Measurements from ENCODE around the gene CELF4.

CELF4 gene

DNA sequence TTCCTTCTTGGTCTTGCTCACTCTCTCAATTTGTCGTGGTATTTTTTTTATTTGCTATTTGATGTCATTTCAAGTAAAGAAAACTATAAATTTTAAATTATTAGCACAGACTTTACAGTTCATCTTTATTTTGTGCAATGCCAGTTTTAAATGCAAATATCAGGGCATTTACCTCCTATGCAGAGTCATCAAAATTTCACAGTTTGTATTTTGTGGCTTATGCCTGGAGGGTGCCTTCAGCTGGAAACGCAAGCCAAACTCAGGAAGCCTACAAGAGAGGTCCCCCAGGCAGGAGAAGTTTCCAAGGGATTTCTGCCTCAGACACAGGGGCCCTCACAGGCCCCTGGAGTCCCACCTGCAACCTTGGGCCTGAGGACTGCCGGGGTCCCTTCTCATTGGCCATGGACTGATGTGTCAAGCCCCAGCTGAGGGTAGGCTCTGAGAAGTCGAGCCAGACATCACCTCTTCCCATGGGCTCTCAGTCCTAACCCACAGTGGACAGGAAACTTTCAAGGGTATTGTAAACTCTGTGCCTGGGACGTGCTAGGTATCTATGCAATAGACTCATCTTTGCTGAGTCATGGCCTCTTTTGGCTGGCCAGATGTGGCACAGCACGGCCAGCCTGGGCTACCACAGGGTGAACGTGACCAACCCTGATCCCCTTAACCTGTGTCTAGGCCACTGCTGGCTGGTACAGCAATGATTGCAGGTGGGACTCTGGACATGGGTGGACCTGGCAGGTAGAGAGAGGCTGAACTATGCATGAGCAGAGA is 236.5 kb downstream of the CELF4 start:
- DNase-seq (ENCODE audit: low read depth in 3 of 3, low spot score in 1 of 3) = no peak

DNA sequence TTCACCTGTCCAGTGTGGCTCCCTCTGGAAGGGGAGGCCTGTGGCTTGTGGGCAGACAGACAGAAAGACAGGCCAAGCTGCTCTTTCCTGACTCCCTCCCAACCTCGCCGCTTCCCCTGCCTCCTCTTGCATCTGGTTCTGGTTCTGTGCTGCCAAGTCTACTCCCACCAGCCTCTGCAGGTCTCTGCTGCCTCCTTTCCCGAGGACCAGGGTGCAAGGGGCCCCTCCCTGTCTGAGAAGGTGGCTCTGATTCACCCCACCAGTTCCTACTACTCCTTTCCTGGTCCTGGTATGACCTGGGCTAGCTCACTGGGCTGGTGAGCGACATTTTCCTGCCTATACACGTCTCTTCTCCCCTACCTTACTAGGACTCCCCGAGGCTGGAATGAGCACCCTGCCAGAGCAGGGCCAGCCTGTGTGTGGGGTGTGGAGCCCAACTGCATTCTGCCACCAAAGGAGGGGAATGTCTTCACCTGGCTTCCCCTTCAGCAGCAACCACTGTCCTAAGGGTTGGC is 238.5 kb downstream of the CELF4 start:
- DNase-seq (ENCODE audit: low read depth in 3 of 3, low spot score in 1 of 3) = no peak

DNA sequence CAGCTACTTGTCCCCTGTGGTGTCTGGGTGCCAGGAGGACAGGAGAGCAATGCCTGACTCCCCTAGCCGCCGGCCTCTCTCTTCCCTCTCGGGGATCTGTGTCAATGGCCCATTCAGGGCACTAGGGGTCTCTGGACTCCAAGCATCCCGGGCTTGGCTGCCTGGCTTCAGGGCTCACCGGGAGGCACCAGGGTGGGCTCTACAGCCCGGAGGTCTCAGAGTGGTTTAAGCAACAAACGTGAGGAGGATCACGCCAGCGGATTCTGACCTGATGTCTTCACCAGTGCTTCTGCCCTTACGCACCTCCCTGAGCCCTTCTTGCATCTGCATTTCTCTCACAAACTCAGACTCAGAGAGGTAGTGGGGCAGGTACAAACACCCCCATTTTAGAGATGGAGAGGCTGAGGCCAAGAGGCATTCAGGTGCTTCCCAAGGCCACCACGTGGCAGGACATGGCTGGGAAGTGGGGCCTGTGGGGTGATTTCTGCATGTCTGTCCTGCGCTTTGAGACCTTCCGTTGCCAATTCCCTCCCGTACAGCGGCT is 243.0 kb downstream of the CELF4 start:
- no peak for DNase-seq (ENCODE audit: low read depth in 3 of 3, low spot score in 1 of 3)

DNA sequence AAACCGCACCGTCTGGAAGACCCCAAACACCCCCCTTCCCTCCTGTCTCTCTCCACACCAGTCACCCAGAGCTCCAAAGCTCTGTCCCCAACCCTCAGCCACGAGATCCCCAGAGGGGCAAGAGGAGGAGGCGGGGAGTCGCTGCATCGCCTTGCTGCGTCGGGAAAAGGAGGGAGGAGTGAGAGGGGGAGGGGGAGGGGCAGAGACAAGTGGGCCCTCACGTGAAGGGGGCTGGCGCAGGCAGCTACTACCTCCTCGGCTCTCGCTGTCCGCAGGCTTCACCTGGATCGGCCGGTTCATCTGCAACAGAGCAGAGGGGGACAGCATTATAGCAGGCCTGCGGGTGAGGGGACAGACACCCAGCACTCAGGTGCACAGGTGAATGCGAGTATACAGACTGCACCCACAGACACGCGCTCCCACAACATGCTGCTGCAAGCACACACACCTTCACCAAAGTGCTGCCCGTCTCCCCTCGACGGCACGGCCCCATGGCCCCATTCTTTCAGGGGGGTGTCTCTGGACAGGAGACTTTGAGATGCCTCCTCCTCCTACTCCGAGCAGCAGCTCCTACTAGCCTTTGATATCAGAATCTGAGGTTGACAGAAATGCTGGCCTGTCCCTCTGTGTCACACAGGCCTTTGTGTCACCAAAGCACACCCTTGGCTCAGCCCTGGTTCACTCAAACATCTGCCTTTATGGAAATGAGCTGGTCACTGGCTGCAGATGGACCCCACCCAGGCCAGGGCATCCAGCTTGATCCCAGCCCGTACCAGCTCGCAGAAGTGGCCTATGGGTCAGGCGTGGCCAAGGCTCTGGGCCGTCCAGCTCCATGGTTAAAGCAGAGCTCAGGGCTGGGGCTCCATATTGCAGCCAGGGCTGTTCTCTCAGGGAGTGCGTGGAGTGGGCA is 243.8 kb downstream of the CELF4 start:
- DNase-seq (ENCODE audit: low read depth in 3 of 3, low spot score in 1 of 3) = no peak

DNA sequence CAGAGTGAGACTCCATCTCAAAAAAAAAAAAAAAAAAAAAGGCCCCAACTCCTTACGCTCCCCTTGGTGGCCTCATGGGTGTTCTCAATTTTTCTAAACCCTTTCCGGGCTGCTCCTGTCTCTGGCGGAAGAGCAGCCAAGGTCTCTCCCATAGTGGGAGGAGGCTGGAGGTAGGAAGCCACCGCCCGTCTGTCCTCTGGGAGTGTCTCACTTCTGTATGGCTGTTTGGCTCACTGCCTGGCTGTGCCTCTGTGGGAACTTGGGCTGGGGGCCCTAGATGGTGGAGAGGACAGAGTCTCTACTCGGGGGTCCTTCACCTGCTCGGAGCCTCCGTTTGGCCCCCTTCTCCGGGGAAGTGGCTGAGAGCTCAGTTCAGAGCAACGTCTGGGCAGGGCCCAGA is 245.3 kb downstream of the CELF4 start:
- DNase-seq (ENCODE audit: low read depth in 3 of 3, low spot score in 1 of 3) = no peak

DNA sequence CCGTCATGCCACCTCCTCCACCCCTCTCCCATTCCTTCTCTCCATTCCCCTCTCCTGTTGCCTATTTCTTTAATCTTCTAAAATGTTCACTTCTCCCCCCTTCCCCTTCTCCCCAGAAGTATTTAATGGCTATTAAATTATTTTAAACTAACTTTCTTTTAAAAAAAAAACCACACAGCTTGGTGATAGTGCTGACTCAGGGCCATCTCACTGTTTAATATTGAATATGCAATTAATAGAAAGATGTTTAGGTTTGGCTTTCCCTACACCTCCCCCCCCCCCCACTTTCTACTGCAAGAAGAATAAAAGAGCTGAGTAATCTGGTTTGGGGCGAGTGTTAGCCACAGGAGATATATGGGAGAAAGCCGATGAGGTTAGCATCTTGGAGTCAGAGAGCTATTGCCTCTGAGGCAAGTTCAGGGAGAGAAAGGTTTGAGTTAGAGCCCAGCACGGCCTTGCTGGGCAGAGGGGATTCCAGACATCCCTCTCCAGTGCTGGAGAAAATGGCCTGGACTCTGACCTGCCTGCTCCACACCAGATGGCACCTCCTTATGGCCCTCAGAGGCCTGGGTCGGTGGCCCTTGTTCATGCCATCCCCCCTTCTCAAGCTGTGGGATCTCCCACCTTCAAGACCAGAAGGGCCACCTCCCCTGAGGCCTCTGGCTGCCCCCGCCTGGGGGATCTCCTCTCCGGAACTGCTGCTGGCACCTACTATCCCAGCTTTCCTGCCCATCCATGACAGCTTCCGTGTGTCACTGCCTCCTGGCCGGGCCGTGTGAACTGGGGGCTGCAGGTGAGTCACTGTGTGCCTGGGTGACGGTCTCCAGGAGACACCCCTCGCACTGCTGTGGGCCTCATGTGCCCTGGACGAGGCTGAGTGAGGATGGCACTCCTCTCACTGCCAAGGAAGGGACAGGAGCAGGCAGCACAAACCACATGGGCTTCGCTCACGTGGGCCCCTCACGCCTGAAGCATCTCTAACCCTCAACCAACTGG is 246.9 kb downstream of the CELF4 start:
- DNase-seq (ENCODE audit: low read depth in 3 of 3, low spot score in 1 of 3) = no peak

DNA sequence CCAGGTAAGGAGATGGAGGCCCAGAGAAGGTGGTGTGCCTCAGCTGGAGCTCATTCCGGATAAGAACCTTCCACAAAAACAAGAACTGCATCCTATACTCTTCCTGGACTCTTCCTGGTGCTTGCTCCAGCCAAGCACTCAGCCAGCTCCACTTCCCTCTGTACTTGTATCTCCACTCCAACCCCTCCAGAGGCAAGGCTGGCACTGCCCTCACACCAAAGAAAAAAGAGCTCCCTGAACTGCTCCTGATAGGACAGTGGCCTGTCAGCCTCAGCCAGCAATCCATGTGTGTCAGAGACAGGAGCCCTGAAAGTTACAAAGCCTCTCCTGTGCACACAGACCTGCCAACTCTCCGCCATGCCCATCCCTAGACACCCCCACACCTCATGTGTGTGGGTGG is 248.1 kb downstream of the CELF4 start:
- DNase-seq (ENCODE audit: low read depth in 3 of 3, low spot score in 1 of 3) = no peak

DNA sequence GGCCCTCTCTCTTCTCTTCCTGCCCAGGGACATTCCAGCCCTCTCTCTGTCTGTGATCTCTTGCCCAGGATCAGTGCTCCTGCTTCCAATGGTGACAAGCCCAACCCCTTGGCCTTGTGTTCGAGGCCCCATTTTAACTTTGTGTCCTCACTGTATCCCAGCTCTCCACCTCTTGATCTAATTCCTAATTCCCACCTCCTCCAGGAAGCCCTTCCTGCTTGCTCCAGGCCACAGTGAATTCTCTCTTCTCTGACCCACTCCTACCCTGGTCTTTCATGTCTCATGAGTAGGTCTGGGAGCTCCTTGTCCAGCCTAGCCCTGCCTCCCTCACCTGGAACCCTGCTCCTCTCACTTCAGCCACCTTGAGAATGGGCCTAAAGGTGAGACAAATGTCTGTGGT is 249.1 kb downstream of the CELF4 start:
- no peak for DNase-seq (ENCODE audit: low read depth in 3 of 3, low spot score in 1 of 3)

DNA sequence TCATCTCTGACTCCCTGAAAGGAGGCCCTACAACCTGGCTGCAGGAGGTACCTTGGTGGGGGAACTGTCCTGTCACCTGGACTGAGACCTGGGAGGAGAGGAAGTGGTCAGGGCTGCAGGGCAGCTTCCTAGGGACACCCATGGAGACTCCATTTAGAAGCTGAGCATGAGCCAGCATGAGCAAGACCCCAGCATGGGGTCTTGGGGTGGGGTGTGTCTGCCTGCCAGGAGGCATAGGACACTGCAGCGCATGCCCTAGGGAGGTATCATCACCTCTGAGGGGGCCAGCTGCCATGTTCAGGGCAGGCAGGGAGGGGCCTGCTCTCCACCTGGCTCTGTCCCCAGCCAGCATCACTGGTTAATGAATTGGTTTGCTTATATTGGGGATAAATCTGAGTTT is 249.7 kb downstream of the CELF4 start:
- no peak for DNase-seq (ENCODE audit: low read depth in 3 of 3, low spot score in 1 of 3)

DNA sequence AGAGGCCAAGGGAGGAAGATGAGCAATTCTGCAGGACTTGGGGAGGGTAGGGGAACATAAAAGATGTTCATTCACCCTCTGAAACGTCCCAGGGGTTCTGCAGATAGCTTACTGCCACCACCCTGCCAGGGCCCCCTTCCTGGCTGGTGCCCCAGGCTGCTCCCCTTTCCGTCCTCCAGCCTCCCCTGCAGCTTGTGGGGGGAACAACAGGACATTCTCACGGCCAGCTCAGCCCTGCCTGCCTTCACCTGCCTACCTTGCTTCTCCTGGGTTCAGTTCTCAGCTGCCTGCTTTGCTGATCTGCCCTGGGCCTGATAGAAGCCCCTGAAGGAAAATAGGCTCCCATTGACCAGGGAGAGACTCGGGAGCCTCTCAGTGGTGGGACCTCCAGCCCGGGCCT is 251.1 kb downstream of the CELF4 start:
- no peak for DNase-seq (ENCODE audit: low read depth in 3 of 3, low spot score in 1 of 3)

DNA sequence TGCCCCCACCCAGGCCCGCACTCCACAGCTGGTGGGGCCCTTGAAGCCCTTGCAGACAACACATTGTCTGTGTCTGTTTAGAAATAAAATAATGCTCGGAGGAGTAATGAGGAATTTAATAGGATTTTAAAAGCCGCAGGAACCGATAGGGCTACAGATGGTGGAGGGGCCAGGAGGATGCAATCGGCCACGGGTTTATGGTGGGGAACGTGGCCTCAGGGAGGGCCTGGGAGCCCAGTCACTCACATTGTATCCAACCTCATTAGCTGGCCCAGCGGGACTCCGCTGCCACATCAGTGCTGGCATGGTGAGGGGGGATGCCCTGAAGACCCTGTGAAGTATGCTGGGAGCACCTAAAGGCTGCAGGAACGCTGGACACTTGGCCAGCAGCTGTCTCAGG is 252.0 kb downstream of the CELF4 start:
- no peak for DNase-seq (ENCODE audit: low read depth in 3 of 3, low spot score in 1 of 3)

DNA sequence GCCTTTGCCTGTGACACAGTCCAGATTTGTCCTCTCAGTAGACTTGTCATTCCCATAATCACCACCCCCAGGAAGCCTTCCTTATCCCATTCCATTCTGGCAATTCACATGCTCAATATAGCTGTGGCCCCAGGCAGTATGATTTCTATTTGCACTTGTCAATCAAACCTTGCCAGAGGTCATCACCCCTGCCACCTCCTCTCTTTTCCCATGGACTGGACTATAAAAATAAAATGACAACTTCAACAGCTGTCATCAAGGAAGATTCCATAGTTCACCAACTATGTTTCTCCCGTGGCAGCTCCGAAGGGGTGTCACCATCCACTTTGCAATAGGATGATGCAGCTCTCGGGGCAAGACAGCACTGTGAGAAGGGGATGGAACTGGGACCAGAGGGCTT is 255.7 kb downstream of the CELF4 start:
- no peak for DNase-seq (ENCODE audit: low read depth in 3 of 3, low spot score in 1 of 3)

DNA sequence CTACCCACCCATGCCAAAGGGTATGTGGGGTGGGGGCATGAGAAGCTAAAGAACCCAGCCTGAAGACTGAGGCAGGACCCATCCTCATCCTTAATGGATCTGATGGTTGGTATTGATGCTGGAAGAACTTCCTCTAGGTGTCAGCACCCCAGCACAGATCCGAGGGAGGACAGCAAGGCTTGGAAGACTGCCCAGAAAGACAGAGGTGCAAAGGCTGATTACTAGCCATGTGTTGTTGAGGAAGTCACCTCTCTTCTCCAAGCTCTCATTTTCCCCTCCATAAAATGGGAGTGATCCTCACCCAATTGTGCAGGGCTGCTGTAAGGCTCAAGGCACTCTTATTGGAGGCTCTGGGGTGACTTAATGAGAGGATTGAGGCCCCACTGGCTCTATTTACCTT is 256.5 kb downstream of the CELF4 start:
- no peak for DNase-seq (ENCODE audit: low read depth in 3 of 3, low spot score in 1 of 3)

DNA sequence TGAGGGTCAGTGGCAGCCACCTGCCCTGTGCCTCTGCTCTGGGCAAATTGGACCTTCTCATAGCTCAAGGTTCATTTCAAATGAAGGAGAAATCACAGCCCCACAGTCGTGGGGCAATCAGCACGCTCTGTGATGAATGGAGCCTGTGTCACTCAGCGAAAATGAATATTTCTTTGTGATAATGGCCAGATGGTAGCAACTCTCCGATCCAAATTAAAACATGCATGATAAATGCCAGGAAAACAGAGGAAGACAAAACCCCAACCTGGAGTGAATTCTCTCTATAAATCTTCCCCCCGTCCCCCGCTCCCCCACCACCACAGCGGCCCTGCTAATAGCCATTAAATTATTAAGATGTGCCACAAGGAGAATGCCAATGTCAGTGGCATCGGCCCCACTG is 258.4 kb downstream of the CELF4 start:
- no peak for DNase-seq (ENCODE audit: low read depth in 3 of 3, low spot score in 1 of 3)

DNA sequence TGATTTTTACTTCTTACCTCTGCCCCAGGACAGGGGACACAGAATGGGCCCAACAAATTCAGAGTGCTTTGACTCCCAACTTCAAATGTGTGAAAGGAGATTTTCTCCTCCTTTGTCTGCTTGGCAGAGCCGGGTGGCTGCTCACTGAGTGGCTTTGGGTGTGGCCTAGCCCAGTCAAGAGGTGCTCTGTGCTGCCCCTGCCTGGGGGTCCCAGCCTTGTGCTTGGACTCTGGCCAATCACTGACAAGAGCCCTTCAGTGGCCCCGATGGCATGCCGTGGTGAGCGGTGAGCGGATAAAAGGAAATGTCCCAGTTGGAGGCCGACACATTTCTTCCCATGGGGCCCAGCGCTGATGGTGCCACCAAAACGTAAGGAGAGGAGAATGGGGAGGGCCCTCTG is 259.2 kb downstream of the CELF4 start:
- no peak for DNase-seq (ENCODE audit: low read depth in 3 of 3, low spot score in 1 of 3)

DNA sequence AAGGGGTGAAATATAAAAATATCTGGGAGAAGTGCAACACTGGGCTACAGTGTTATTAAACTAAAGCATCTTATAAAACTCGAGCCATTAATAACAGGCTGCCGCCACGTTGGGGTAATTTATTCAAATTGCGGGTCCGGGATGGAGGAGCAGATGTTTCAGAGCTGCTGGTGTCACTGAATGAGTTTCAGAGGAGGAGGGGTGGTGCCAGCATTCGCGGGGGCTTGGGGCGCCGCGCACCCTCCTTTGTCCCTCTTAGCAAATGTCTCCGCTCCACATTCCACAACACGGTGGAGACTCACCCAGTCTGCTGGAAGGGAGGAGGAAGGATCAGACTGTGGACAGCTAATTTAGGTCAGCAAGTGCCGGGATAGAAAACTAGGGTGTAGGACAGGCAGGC is 260.5 kb downstream of the CELF4 start:
- no peak for DNase-seq (ENCODE audit: low read depth in 3 of 3, low spot score in 1 of 3)

DNA sequence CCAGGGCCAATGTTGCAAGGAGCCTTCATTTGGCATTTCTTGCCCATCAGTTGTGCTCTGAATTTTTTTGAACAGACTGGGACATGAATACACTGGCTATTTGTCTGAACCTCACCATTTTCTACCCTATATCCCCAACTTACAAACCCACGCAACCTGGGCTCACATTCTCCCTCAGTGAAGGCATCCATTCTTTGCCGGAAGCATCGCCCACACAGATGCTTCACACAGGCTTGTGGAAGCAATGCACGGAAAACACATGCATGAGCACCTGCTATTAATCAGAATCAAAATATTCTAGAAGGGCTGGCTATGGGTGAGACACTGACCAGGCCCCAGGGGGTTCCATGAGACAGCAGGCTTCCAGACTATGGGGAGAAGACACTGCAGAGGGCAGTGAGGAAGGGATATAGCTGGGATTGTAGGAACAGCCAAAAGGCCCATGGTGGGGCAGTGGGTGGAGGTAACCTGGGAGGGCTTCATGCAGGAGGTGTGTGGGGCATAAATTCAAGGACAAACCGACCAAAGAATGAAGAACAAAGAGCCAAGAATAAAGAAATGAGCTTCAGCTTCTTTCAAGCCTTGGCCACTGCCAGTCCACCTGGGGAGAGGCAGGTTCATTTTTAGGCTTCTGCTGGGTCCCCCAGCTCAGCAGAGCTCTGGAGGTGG is 261.5 kb downstream of the CELF4 start:
- DNase-seq (ENCODE audit: low read depth in 3 of 3, low spot score in 1 of 3) = no peak

DNA sequence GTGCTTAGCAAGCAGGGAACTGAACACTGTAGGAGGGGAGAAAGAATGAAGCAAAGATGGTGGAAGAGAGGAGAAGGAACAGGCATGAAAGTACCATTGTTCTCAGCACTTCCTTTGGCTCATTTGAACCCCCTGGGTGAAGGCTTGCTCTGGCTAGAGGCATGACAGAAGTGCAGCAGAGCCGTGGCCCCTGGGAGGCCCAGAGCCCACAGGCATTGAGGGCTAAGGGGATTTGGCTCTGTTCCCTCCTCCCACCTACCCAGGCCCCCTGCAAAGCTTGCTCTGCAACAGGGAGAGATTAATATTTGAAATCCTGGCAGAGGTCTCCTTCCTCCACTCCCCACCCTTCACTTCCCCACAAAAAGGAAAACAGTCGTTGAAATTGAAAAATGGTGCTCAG is 262.6 kb downstream of the CELF4 start:
- DNase-seq (ENCODE audit: low read depth in 3 of 3, low spot score in 1 of 3) = no peak

DNA sequence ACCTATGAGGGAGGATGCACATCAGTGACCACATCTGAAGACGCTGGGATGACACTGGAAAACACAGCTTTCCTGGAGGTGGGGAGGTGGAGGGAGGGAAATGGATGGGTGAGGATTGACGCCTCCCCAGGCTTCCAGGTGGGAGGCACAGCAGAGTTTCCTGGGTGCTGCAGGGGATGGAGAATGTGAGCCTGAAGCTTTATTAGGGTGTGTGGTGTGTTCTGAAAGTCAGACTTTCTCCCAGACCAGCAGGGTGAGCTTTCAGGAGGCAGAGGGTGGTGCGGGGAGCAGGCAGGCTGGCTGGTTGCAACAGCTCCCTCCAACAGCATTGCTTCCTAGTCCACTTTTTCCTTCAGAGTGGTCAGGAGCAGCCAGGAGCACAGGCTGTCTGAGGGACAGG is 263.1 kb downstream of the CELF4 start:
- DNase-seq (ENCODE audit: low read depth in 3 of 3, low spot score in 1 of 3) = no peak

All from stimulated activated CD4-positive, alpha-beta T cell treated with anti-CD3 and anti-CD28 coated beads, TNF-alpha, amount 100 ng/mL, for 1 hour (primary cell).